GM12878 (cell line): ENCODE measurements around the gene CACNG5. TPM values are rescaled to one million over a fixed set of nuclear protein-coding genes. Genes with fewer than 3 reads are reported as not detected.

Experiments used
- ATAC-seq: fragments of 200-7000 bp; cut with Tn5 transposase; 3 replicates; pipeline ENCODE4 v1.9.1; 2020; ENCODE audit warnings: mild to moderate bottlenecking, moderate library complexity
- BruUV-seq: library from RNA; stranded (reverse); fragments of 400-500 nt; replicated peaks from 2 replicates; lab custom pipeline; 2021; lab: Mats Ljungman, UMichigan
- CTCF ChIA-PET: fragments of 300-600 bp; sonication (Branson Sonifier 250); formaldehyde crosslinking; extraction: SDS; loops from one replicate; lab custom pipeline; 2021; ENCODE audit warnings: inconsistent platforms; lab: Yijun Ruan, JAX
- POLR2A ChIA-PET: fragments of 350-600 bp; formaldehyde crosslinking; extraction: SDS; loops from one replicate; lab custom pipeline; 2021; ENCODE audit warnings: inconsistent platforms; lab: Charles Lee
- RAD21 ChIA-PET: fragments of 300-600 bp; sonication (Branson Sonifier 250); formaldehyde crosslinking; loops from one replicate; lab custom pipeline; 2023; ENCODE audit warnings: antibody characterized with exemption; ENCODE audit not compliant: unreplicated experiment; lab: Charles Lee
- SMC1A ChIA-PET: fragments of 300-600 bp; sonication (Branson Sonifier 250); formaldehyde crosslinking; loops from one replicate; lab custom pipeline; 2023; ENCODE audit not compliant: unreplicated experiment, uncharacterized antibody; lab: Charles Lee
- DNase-seq: peaks from one replicate; pipeline ENCODE4 v3.0.0-alpha.2; 2011; ENCODE audit warnings: low read depth, low spot score
- FAIRE-seq: peaks from 3 replicates; lab custom pipeline; 2011; peaks lifted over from hg19 to GRCh38; lab: Jason Lieb, UNC
- H2AFZ ChIP-seq: 2 replicates; pipeline ENCODE4 v1.6.0; 2011; ENCODE audit warnings: low read depth, low read length, control low read depth; ENCODE audit not compliant: control insufficient read depth
- H3K27ac ChIP-seq: 2 replicates; pipeline ENCODE4 v1.5.1; 2011; ENCODE audit warnings: control low read depth; ENCODE audit not compliant: control insufficient read depth, insufficient read depth
- H3K27me3 ChIP-seq, 2 experiments: replicated peaks in 1 of 2; 2 replicates each; pipeline versions ENCODE4 v1.6.0 to v1.6.1; 2011; ENCODE audit warnings: low read length in 1 of 2; ENCODE audit not compliant: control insufficient read depth in 2 of 2, insufficient read depth in 2 of 2
- H3K36me3 ChIP-seq, 2 experiments: 2 replicates each; pipeline ENCODE4 v1.5.1; 2011; ENCODE audit warnings: low read length in 1 of 2; ENCODE audit not compliant: control insufficient read depth in 2 of 2, insufficient read depth in 2 of 2
- H3K4me1 ChIP-seq: 2 replicates; pipeline ENCODE4 v1.6.1; 2011; ENCODE audit warnings: mild to moderate bottlenecking, low read length, moderate library complexity, mixed read lengths; ENCODE audit not compliant: control insufficient read depth, insufficient read depth
- H3K4me2 ChIP-seq: 2 replicates; pipeline ENCODE4 v1.6.0; 2011; ENCODE audit warnings: control low read depth; ENCODE audit not compliant: control insufficient read depth, insufficient read depth
- H3K4me3 ChIP-seq: fragments of 200-600 bp; sonication (generic); 2 replicates; pipeline ENCODE4 v1.5.1; 2016
- H3K79me2 ChIP-seq: 2 replicates; pipeline ENCODE4 v1.6.0; 2011; ENCODE audit warnings: low read length; ENCODE audit not compliant: control insufficient read depth, insufficient read depth
- H3K9ac ChIP-seq: 2 replicates; pipeline ENCODE4 v1.8.0; 2011; ENCODE audit warnings: low read length, control low read depth, mixed read lengths; ENCODE audit not compliant: control insufficient read depth, insufficient read depth
- H3K9me3 ChIP-seq: replicated peaks from 3 replicates; pipeline ENCODE4 v1.5.1; 2011; ENCODE audit warnings: mild to moderate bottlenecking, low read length; ENCODE audit not compliant: control insufficient read depth, insufficient read depth
- H4K20me1 ChIP-seq: 2 replicates; pipeline ENCODE4 v1.6.0; 2011; ENCODE audit not compliant: control insufficient read depth, insufficient read depth
- ASH2L ChIP-seq: fragments of 300-600, 200-600 bp; sonication (generic); IDR thresholded peaks from 2 replicates; pipeline ENCODE4 v1.6.1; 2017; ENCODE audit warnings: low read depth, mild to moderate bottlenecking, borderline replicate concordance
- BACH1 ChIP-seq: fragments of 450-650 bp; IDR thresholded peaks from 2 replicates; pipeline ENCODE4 v1.6.1; 2017; ENCODE audit warnings: mild to moderate bottlenecking, borderline replicate concordance
- EP300 ChIP-seq, 2 experiments: fragments of 150-350 bp in 1 of 2; IDR thresholded peaks; 2 replicates each; pipeline ENCODE4 v1.6.1; 2011 to 2012; ENCODE audit warnings: low read depth in 2 of 2, low read length in 2 of 2, borderline replicate concordance in 1 of 2, improper control_type of control experiment in 1 of 2, inconsistent platforms in 1 of 2; ENCODE audit not compliant: control insufficient read depth in 1 of 2
- HCFC1 ChIP-seq: fragments of 150-350 bp; IDR thresholded peaks from 2 replicates; pipeline ENCODE4 v1.6.1; 2014; ENCODE audit warnings: low read length
- WRNIP1 ChIP-seq: IDR thresholded peaks from 2 replicates; pipeline ENCODE4 v1.6.1; 2011; ENCODE audit warnings: low read depth, low read length, improper control_type of control experiment, borderline replicate concordance
- WGBS: methylation state at CpG from one replicate; pipeline ENCODE4 v1.1.6; 2016; ENCODE audit warnings: low lambda C conversion rate; ENCODE audit not compliant: insufficient replicate concordance, insufficient coverage; ENCODE audit errors: missing lambda C conversion rate; 5-methylcytosine and 5-hydroxymethylcytosine counted together
- in situ Hi-C: fragments of 300-500 bp; cut with MboI; formaldehyde crosslinking; loops from 9 replicates; pipeline ENCODE4 v1.14.3; 2018; ENCODE audit warnings: mixed read lengths
- intact Hi-C: fragments of 100-400 bp; cut with micrococcal nuclease; formaldehyde crosslinking; loops from one replicate; pipeline ENCODE4 v1.14.2; 2022; ENCODE audit not compliant: unreplicated experiment
- polyA plus RNA-seq, 11 experiments: library from polyadenylated mRNA; depleted of rRNA in 4 of 11; unstranded in 6 of 11; stranded (reverse) in 5 of 11; fragments of >200 nt; fragmentation: Nextera tagmentation in 4 of 11; fragmentation: Illumina TruSeq in 1 of 11; extraction: Ambion mirVana in 4 of 11; extraction: Trizol in 1 of 11; gene quantifications; 1 replicate in 1 of 11; 2 replicates in 10 of 11; pipeline versions ENCODE4 v1.2.1 to v1.2.3, GENCODE V29; 2011 to 2016; ENCODE audit warnings: inconsistent platforms in 2 of 11, missing spikeins in 2 of 11, low read depth in 1 of 11
- total RNA-seq, 4 experiments: library from RNA; depleted of rRNA in 3 of 4; stranded (reverse); fragments of >200 nt in 3 of 4; fragmentation: Illumina TruSeq in 1 of 4; extraction: Trizol in 1 of 4; gene quantifications; 2 replicates each; pipeline versions ENCODE4 v1.2.1 to v1.2.3, GENCODE V29; 2013 to 2021
- TF ChIP-seq, protein P1 (sequence below): IDR thresholded peaks from 2 replicates; pipeline ENCODE4 v1.6.1; 2011; ENCODE audit warnings: low read depth, low read length, improper control_type of control experiment, borderline replicate concordance
- TF ChIP-seq, protein P2 (sequence below): IDR thresholded peaks from 2 replicates; pipeline ENCODE4 v1.6.1; 2011; ENCODE audit warnings: borderline replicate concordance, low read depth, mild to moderate bottlenecking, moderate library complexity, mixed read lengths, low read length; ENCODE audit not compliant: insufficient read depth; ENCODE audit errors: extremely low read length

Gene CACNG5
- total and polyA plus RNA-seq, 10 of the 15 experiments (the other 5 are each of a cell fraction or from before 2014, with no cell fraction given) = not detected

DNA sequence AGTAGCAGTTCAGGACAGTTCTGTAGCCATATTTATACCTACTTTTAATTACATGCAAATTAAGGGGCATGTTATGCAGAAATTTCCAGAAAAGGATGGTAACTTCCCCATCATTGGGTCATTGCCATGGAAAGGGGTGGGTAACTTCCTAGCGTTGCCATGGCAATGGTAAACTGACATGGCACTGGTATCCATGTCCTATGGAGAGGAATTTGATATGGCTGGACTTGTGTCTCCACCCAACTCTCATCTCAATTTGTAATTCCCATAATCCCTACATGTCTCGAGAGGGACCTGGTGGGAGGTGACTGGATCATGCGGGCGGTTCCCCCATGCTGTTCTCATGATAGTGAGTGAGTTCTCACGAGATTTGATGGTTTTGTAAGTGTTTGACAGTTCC, 94.0 kb downstream of the CACNG5 start:
- H4K20me1 ChIP-seq = no peaks in the 10 kb centered on the region
- FAIRE-seq = no peak
- CTCF ChIA-PET = no interaction called here
- DNase-seq = no peak
- no peaks in the 10 kb centered on the region for H3K36me3 ChIP-seq
- H3K4me1 ChIP-seq = no peaks in the 10 kb centered on the region
- no peak overlapping the region for H3K9ac ChIP-seq
- H3K27me3 ChIP-seq = no peaks in the 10 kb centered on the region; a peak in 1 of 4 replicates
- H3K4me3 ChIP-seq = no peak overlapping the region
- RAD21 ChIA-PET = no interaction called here
- intact Hi-C loops (no loop called here), in situ Hi-C loops (no loop called here)
- no peak overlapping the region for H2AFZ ChIP-seq
- H3K9me3 ChIP-seq = no peaks in the 10 kb centered on the region
- H3K27ac ChIP-seq = no peak overlapping the region
- POLR2A ChIA-PET = no interaction called here
- no TSS peak for BruUV-seq
- SMC1A ChIA-PET = no interaction called here
- no peaks in the 10 kb centered on the region for H3K79me2 ChIP-seq
- no peak for ATAC-seq
- H3K4me2 ChIP-seq = no peak overlapping the region
- TF ChIP-seq HCFC1 (no peak), EP300 (IDR thresholded peaks at IDR 0.05; ENCODE audit: borderline replicate concordance in 1 of 2, control insufficient read depth in 1 of 2, low read depth in 2 of 2, low read length in 2 of 2) (no peak), WRNIP1 (no peak)
- 16% methylated on average over 5 of the region's 5 CpGs for WGBS

DNA sequence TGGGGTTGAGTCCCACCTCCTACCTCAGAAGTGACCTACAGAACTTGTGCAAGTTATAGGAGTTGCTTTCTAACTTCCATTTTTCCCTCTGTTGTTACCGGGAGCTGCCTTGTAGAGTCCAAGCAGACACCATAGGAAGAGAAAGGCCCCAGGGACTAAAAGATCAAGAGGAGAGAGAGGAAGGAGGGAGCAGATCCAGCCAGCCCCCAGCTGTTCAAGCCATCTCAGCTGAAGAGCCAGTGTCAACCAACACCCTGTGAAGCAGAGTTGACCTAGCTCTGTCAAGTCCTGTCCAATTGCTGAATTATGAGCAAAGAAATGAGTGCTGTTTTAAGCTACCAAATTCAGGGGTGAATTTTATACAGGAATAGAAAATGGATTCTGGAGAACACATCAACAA, 94.7 kb downstream of the CACNG5 start:
- H3K36me3 ChIP-seq = no peaks in the 10 kb centered on the region
- H3K4me1 ChIP-seq = no peaks in the 10 kb centered on the region
- ATAC-seq = no peak
- no peak overlapping the region for H3K4me2 ChIP-seq
- H3K27ac ChIP-seq = no peak overlapping the region
- RAD21 ChIA-PET = no interaction called here
- H4K20me1 ChIP-seq = no peaks in the 10 kb centered on the region
- no peaks in the 10 kb centered on the region for H3K9me3 ChIP-seq
- intact Hi-C loops (no loop called here), in situ Hi-C loops (no loop called here)
- no peak overlapping the region for H2AFZ ChIP-seq
- BruUV-seq = no TSS peak
- POLR2A ChIA-PET = no interaction called here
- SMC1A ChIA-PET = no interaction called here
- no peak overlapping the region for H3K9ac ChIP-seq
- WGBS = 0% methylated on average over 1 of the region's 1 CpG
- FAIRE-seq = no peak
- no peaks in the 10 kb centered on the region; a peak in 1 of 4 replicates for H3K27me3 ChIP-seq
- no peak for DNase-seq
- CTCF ChIA-PET = interaction anchor here (0.9 kb wide), 1 partner anchor 151 kb away, joined by 4 read pairs; no protein-coding TSS in a partner anchor
- H3K4me3 ChIP-seq = no peak overlapping the region
- no peaks in the 10 kb centered on the region for H3K79me2 ChIP-seq
- TF ChIP-seq, protein P1, sequence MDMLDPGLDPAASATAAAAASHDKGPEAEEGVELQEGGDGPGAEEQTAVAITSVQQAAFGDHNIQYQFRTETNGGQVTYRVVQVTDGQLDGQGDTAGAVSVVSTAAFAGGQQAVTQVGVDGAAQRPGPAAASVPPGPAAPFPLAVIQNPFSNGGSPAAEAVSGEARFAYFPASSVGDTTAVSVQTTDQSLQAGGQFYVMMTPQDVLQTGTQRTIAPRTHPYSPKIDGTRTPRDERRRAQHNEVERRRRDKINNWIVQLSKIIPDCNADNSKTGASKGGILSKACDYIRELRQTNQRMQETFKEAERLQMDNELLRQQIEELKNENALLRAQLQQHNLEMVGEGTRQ = no peak
- TF ChIP-seq BACH1 (no peak), ASH2L (no peak)
- TF ChIP-seq, protein P2, sequence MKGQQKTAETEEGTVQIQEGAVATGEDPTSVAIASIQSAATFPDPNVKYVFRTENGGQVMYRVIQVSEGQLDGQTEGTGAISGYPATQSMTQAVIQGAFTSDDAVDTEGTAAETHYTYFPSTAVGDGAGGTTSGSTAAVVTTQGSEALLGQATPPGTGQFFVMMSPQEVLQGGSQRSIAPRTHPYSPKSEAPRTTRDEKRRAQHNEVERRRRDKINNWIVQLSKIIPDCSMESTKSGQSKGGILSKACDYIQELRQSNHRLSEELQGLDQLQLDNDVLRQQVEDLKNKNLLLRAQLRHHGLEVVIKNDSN = no peak
- TF ChIP-seq, all 136 proteins: peak for 0
